Measurements from ENCODE around the gene TLK1. TPM values are rescaled to one million over a fixed set of nuclear protein-coding genes. Genes with fewer than 3 reads are reported as not detected.

The TLK1 gene
- total and polyA plus RNA-seq, 4 donors, result 28.5 to 43.3 (median 33.1) TPM

DNA sequence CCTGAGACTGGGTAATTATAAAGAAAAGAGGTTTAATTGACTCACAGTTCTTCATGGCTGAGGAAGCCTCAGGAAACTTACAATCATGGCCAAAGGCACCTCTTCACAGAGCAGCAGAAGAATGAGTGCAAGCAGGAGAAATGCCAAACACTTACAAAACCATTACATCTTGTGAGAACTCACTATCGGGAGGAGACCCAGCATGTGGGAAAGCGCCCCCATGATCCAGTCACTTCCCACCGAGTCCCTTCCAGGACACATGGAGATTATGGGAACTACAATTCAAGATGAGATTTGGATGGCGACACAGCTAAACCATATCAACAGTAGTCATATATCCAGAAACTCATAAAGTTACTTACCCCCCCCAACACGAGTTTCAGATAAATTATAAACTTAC, 28.6 kb downstream of the TLK1 start:
- Histone ChIP-seq H3K4me1 (ENCODE audit: control insufficient read depth, insufficient read depth, low read length) (peaks cover 3% of the 10 kb centered on the region), H3K36me3 (ENCODE audit: control insufficient read depth, insufficient read depth, low read length) (no peaks in the 10 kb centered on the region), H3K4me3 (ENCODE audit: low read depth, low read length) (no peak overlapping the region), H3K27ac (ENCODE audit: low read depth, low read length) (no peak overlapping the region), H3K27me3 (ENCODE audit: control insufficient read depth, insufficient read depth, low read length) (no peaks in the 10 kb centered on the region), H3K9me3 (ENCODE audit: control insufficient read depth, insufficient read depth, low read length) (no peaks in the 10 kb centered on the region)
- 83% methylated on average over 1 of the region's 5 CpGs for WGBS (ENCODE audit: insufficient coverage)
- DNase-seq (ENCODE audit: low read depth in 4 of 6, low spot score in 6 of 6), result no peak

GRCh38 chr2:171128461-171128860, 32.2 kb downstream of the TLK1 start:
- no peaks in the 10 kb centered on the region for H3K27me3 ChIP-seq (ENCODE audit: control insufficient read depth, insufficient read depth, low read length)
- no CpG with 5 or more reads among the region's 1 CpG for WGBS (ENCODE audit: insufficient coverage)
- DNase-seq (ENCODE audit: low read depth in 4 of 6, low spot score in 6 of 6), result no peak

GRCh38 chr2:171124541-171124940, 36.2 kb downstream of the TLK1 start:
- WGBS (ENCODE audit: insufficient coverage), result 67% methylated on average over 1 of the region's 4 CpGs
- H3K9me3 ChIP-seq (ENCODE audit: control insufficient read depth, insufficient read depth, low read length), result no peaks in the 10 kb centered on the region

More at GRCh38 chr2:171128461-171128860, 32.2 kb downstream of the TLK1 start:
- Histone ChIP-seq H3K27ac (ENCODE audit: low read depth, low read length) (no peak overlapping the region), H3K4me1 (ENCODE audit: control insufficient read depth, insufficient read depth, low read length) (no peaks in the 10 kb centered on the region), H3K9me3 (ENCODE audit: control insufficient read depth, insufficient read depth, low read length) (no peaks in the 10 kb centered on the region), H3K4me3 (ENCODE audit: low read depth, low read length) (no peak overlapping the region), H3K36me3 (ENCODE audit: control insufficient read depth, insufficient read depth, low read length) (no peaks in the 10 kb centered on the region)

DNA sequence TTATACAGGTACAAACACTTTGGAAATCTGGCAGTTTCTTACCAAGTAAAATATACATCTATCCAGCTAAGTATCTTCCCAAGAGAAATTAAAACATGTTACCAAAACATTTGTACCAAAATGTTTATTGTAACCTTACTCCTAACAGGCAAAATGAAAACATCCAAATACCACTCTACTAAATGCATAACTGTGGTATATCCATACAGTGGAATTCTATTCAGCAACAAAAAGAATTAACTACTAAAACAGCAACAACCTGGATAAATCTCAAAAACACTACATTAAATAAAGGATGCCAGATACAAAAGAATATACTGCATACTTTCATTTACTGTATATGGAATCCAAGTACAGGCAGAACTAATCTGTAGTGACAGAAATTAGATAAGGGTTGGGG, 51.1 kb downstream of the TLK1 start:
- no peaks in the 10 kb centered on the region for H3K27me3 ChIP-seq (ENCODE audit: control insufficient read depth, insufficient read depth, low read length)
- H3K4me3 ChIP-seq (ENCODE audit: low read depth, low read length), result no peak overlapping the region
- no peaks in the 10 kb centered on the region for H3K9me3 ChIP-seq (ENCODE audit: control insufficient read depth, insufficient read depth, low read length)
- no peaks in the 10 kb centered on the region for H3K4me1 ChIP-seq (ENCODE audit: control insufficient read depth, insufficient read depth, low read length)
- DNase-seq (ENCODE audit: low read depth in 4 of 6, low spot score in 6 of 6), result no peak
- no peaks in the 10 kb centered on the region for H3K36me3 ChIP-seq (ENCODE audit: control insufficient read depth, insufficient read depth, low read length)
- H3K27ac ChIP-seq (ENCODE audit: low read depth, low read length), result no peak overlapping the region

More at GRCh38 chr2:171124541-171124940, 36.2 kb downstream of the TLK1 start:
- no peak for DNase-seq (ENCODE audit: low read depth in 4 of 6, low spot score in 6 of 6)
- Histone ChIP-seq H3K4me3 (ENCODE audit: low read depth, low read length) (no peak overlapping the region), H3K27me3 (ENCODE audit: control insufficient read depth, insufficient read depth, low read length) (no peaks in the 10 kb centered on the region), H3K27ac (ENCODE audit: low read depth, low read length) (no peak overlapping the region), H3K4me1 (ENCODE audit: control insufficient read depth, insufficient read depth, low read length) (no peaks in the 10 kb centered on the region), H3K36me3 (ENCODE audit: control insufficient read depth, insufficient read depth, low read length) (no peaks in the 10 kb centered on the region)

DNA sequence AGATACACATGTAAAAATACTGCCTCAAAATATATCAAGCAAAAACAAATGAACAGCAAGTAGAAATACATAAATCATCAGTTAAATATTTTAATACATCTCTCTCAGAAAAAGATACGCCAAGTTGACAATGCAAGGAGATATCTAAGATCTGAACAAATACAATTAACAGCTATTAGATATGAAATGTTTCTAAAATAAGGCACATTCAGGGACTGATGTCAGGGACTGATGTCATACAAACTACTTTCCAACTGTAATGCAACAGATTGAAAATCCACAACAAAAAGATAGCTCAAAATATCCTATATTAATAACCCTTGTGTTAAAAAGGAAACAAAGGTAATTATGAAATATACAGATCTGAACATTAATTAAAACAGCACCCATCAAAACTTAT, 51.7 kb downstream of the TLK1 start:
- Histone ChIP-seq H3K27me3 (ENCODE audit: control insufficient read depth, insufficient read depth, low read length) (no peaks in the 10 kb centered on the region), H3K4me3 (ENCODE audit: low read depth, low read length) (no peak overlapping the region), H3K4me1 (ENCODE audit: control insufficient read depth, insufficient read depth, low read length) (no peaks in the 10 kb centered on the region), H3K27ac (ENCODE audit: low read depth, low read length) (no peak overlapping the region), H3K36me3 (ENCODE audit: control insufficient read depth, insufficient read depth, low read length) (no peaks in the 10 kb centered on the region), H3K9me3 (ENCODE audit: control insufficient read depth, insufficient read depth, low read length) (no peaks in the 10 kb centered on the region)
- DNase-seq (ENCODE audit: low read depth in 4 of 6, low spot score in 6 of 6), result no peak
- no CpG with 5 or more reads among the region's 1 CpG for WGBS (ENCODE audit: insufficient coverage)

DNA sequence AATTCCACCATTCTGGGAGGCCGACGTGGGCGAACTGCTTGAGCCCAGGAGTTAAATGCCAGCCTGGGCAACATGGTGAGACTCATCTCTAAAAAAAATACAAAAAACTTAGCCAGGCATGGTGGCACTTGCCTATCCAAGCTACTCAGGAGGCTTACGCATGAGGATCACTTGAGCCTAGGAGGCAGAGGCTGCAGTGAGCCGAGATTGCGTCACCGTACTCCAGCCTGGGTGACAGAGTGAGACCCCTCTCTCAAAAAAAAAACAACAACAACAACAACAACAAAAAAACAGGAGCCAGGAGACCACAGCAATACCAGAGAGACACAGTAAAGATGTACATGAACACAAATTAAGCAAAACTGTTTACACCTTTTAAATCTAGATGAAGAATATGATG, 52.9 kb downstream of the TLK1 start:
- Histone ChIP-seq H3K4me1 (ENCODE audit: control insufficient read depth, insufficient read depth, low read length) (no peaks in the 10 kb centered on the region), H3K4me3 (ENCODE audit: low read depth, low read length) (no peak overlapping the region), H3K27ac (ENCODE audit: low read depth, low read length) (no peak overlapping the region), H3K9me3 (ENCODE audit: control insufficient read depth, insufficient read depth, low read length) (no peaks in the 10 kb centered on the region), H3K36me3 (ENCODE audit: control insufficient read depth, insufficient read depth, low read length) (no peaks in the 10 kb centered on the region), H3K27me3 (ENCODE audit: control insufficient read depth, insufficient read depth, low read length) (no peaks in the 10 kb centered on the region)
- DNase-seq (ENCODE audit: low read depth in 4 of 6, low spot score in 6 of 6), result no peak
- WGBS (ENCODE audit: insufficient coverage), result 88% methylated on average over 4 of the region's 7 CpGs

DNA sequence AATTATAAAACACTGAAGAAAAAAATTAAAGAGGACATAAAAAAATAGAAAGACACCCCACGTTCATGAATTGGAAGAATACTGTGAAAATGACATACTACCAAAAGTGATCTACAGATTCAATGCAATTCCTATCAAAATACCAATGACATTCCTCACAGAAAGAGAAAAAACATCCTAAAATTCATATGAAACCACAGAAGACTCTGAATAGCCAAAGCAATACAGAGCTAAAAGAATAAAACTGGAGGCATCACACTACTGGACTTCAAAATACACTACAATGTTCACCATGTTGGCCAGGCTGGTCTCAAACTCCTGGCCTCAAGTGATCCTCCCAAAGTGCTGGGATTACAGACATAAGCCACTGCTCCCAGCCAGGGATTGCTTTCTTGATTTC, 56.3 kb downstream of the TLK1 start:
- H3K36me3 ChIP-seq (ENCODE audit: control insufficient read depth, insufficient read depth, low read length), result no peaks in the 10 kb centered on the region
- WGBS (ENCODE audit: insufficient coverage), result no CpG with 5 or more reads among the region's 1 CpG
- H3K4me1 ChIP-seq (ENCODE audit: control insufficient read depth, insufficient read depth, low read length), result no peaks in the 10 kb centered on the region
- no peak overlapping the region for H3K4me3 ChIP-seq (ENCODE audit: low read depth, low read length)
- no peak overlapping the region for H3K27ac ChIP-seq (ENCODE audit: low read depth, low read length)
- peaks cover 2% of the 10 kb centered on the region for H3K9me3 ChIP-seq (ENCODE audit: control insufficient read depth, insufficient read depth, low read length)
- DNase-seq (ENCODE audit: low read depth in 4 of 6, low spot score in 6 of 6), result no peak
- H3K27me3 ChIP-seq (ENCODE audit: control insufficient read depth, insufficient read depth, low read length), result no peaks in the 10 kb centered on the region

- Histone ChIP-seq H3K27me3 (ENCODE audit: control insufficient read depth, insufficient read depth, low read length) (no peaks in the 10 kb centered on the region), H3K27ac (ENCODE audit: low read depth, low read length) (no peak overlapping the region), H3K36me3 (ENCODE audit: control insufficient read depth, insufficient read depth, low read length) (no peaks in the 10 kb centered on the region), H3K4me3 (ENCODE audit: low read depth, low read length) (no peak overlapping the region), H3K9me3 (ENCODE audit: control insufficient read depth, insufficient read depth, low read length) (peaks cover 6% of the 10 kb centered on the region), H3K4me1 (ENCODE audit: control insufficient read depth, insufficient read depth, low read length) (no peaks in the 10 kb centered on the region)
- 43% methylated on average over 2 of the region's 4 CpGs for WGBS (ENCODE audit: insufficient coverage)
- DNase-seq (ENCODE audit: low read depth in 4 of 6, low spot score in 6 of 6), result no peak
These were observed 57.9 kb downstream of the TLK1 start for GRCh38 chr2:171102802-171103201.

GRCh38 chr2:171100370-171100769, 60.3 kb downstream of the TLK1 start:
- 100% methylated on average over 2 of the region's 3 CpGs for WGBS (ENCODE audit: insufficient coverage)

DNA sequence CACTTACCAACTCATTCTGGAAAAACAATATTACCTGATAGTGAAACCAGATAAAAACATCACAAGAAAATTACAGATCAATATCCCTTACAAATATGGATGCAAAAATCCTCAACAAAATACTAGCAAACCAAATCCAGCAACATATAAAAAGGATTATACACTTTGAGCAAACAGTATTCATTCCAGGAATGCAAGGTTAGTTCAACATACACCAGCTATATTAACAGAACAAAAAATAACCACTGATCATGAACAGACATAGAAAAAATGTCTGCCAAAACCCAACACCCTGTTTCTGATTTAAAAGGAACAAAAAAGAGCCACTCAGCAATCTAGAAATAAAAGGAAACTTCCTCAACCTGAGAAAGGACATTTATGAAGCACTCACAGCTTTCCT, 62.1 kb downstream of the TLK1 start:
- no peak overlapping the region for H3K4me3 ChIP-seq (ENCODE audit: low read depth, low read length)

More at GRCh38 chr2:171100370-171100769, 60.3 kb downstream of the TLK1 start:
- Histone ChIP-seq H3K27ac (ENCODE audit: low read depth, low read length) (no peak overlapping the region), H3K4me3 (ENCODE audit: low read depth, low read length) (no peak overlapping the region), H3K9me3 (ENCODE audit: control insufficient read depth, insufficient read depth, low read length) (peaks cover 10% of the 10 kb centered on the region), H3K27me3 (ENCODE audit: control insufficient read depth, insufficient read depth, low read length) (no peaks in the 10 kb centered on the region), H3K4me1 (ENCODE audit: control insufficient read depth, insufficient read depth, low read length) (no peaks in the 10 kb centered on the region), H3K36me3 (ENCODE audit: control insufficient read depth, insufficient read depth, low read length) (no peaks in the 10 kb centered on the region)
- no peak for DNase-seq (ENCODE audit: low read depth in 4 of 6, low spot score in 6 of 6)

More for the DNA sequence above, 62.1 kb downstream of the TLK1 start:
- H3K36me3 ChIP-seq (ENCODE audit: control insufficient read depth, insufficient read depth, low read length), result no peaks in the 10 kb centered on the region
- H3K27ac ChIP-seq (ENCODE audit: low read depth, low read length), result no peak overlapping the region
- no peak for DNase-seq (ENCODE audit: low read depth in 4 of 6, low spot score in 6 of 6)
- H3K9me3 ChIP-seq (ENCODE audit: control insufficient read depth, insufficient read depth, low read length), result peaks cover 10% of the 10 kb centered on the region
- H3K4me1 ChIP-seq (ENCODE audit: control insufficient read depth, insufficient read depth, low read length), result no peaks in the 10 kb centered on the region
- no peaks in the 10 kb centered on the region for H3K27me3 ChIP-seq (ENCODE audit: control insufficient read depth, insufficient read depth, low read length)

Measured in spinal cord (tissue), 10 donors.